HCT116 (cell line): ENCODE results near the gene RHEBL1.

Source experiments
- CTCF ChIP-seq, 3 experiments: fragments of 200-600 bp in 1 of 3; sonication (generic) in 1 of 3; IDR thresholded peaks in 2 of 3; conservative IDR thresholded peaks in 1 of 3; 2 replicates each; pipeline ENCODE4 v1.5.1; 2012 to 2017; ENCODE audit warnings: low read depth in 2 of 3, low read length in 2 of 3, antibody characterized with exemption in 1 of 3, borderline replicate concordance in 1 of 3, control low read depth in 1 of 3, mild to moderate bottlenecking in 1 of 3, mixed read lengths in 1 of 3, mixed run types in 1 of 3, moderate library complexity in 1 of 3; ENCODE audit not compliant: insufficient read depth in 1 of 3
- EZH2phosphoT487 ChIP-seq: fragments of 200-600 bp; IDR thresholded peaks from 2 replicates; pipeline ENCODE4 v1.6.1; 2018; ENCODE audit warnings: antibody characterized with exemption, borderline replicate concordance
- MAX ChIP-seq: IDR thresholded peaks from 2 replicates; pipeline ENCODE4 v1.6.1; 2012
- RAD21 ChIP-seq: IDR thresholded peaks from 2 replicates; pipeline ENCODE4 v1.6.1; 2012; ENCODE audit warnings: low read depth, mild to moderate bottlenecking
- REST ChIP-seq: IDR thresholded peaks from 2 replicates; pipeline ENCODE4 v1.6.1; 2012; ENCODE audit warnings: low read depth
- ZBTB33 ChIP-seq: IDR thresholded peaks from 2 replicates; pipeline ENCODE4 v1.6.1; 2011; ENCODE audit warnings: mild to moderate bottlenecking, low read length, moderate library complexity; ENCODE audit not compliant: insufficient replicate concordance; ENCODE audit errors: extremely low read depth
- ZNF274 ChIP-seq: fragments of 200-500 bp; sonication (Bioruptor generic); IDR thresholded peaks from 2 replicates; pipeline ENCODE4 v1.6.1; 2014; ENCODE audit warnings: mild to moderate bottlenecking, low read depth, low read length, inconsistent platforms

- TF ChIP-seq EZH2phosphoT487 (no peak), ZNF274 (no peak), CTCF (IDR thresholded peaks at IDR 0.05 in 2 of 3, conservative IDR thresholded peaks at IDR 0.05 in 1 of 3; ENCODE audit: borderline replicate concordance in 1 of 3, insufficient read depth in 1 of 3, low read depth in 2 of 3, low read length in 2 of 3) (no peak), REST (no peak), ZBTB33 (no peak), MAX (no peak), RAD21 (no peak)
These were observed 19.0 kb downstream of the RHEBL1 start for GRCh38 chr12:49050507-49051372.
